CD4-positive, CD25-positive, alpha-beta regulatory T cell (primary cell): ENCODE results near the gene ELOVL7. TPM values are rescaled to one million over a fixed set of nuclear protein-coding genes. Genes with fewer than 3 reads are reported as not detected.

ENCODE experiments used
- ATAC-seq, 2 donors: fragments of 150-1000 bp; cut with Tn5 transposase; one replicate each; pipeline ENCODE4 v1.10.0; 2021; ENCODE audit warnings: low read depth in 2 of 2, moderate number of reproducible peaks in 2 of 2, moderate library complexity in 1 of 2
- DNase-seq, 3 donors: peaks; one replicate each; pipeline versions ENCODE4 v3.0.0 to v3.0.0-alpha.2; 2012 to 2022; ENCODE audit warnings: mixed read lengths in 1 of 3
- H3K27ac ChIP-seq: one replicate; pipeline ENCODE4 v1.7.0; 2013; ENCODE audit warnings: mild to moderate bottlenecking, low read length; ENCODE audit not compliant: insufficient read depth, poor library complexity, severe bottlenecking
- H3K27me3 ChIP-seq: one replicate; pipeline ENCODE4 v1.7.0; 2013; ENCODE audit warnings: low read length; ENCODE audit not compliant: control insufficient read depth, insufficient read depth
- H3K36me3 ChIP-seq: one replicate; pipeline ENCODE4 v1.7.0; 2013; ENCODE audit warnings: mild to moderate bottlenecking, low read length, moderate library complexity; ENCODE audit not compliant: control insufficient read depth, insufficient read depth
- H3K4me1 ChIP-seq: 2 replicates; pipeline ENCODE4 v1.7.0; 2013; ENCODE audit warnings: mild to moderate bottlenecking, low read length; ENCODE audit not compliant: insufficient read depth, control insufficient read depth, poor library complexity, severe bottlenecking
- H3K4me3 ChIP-seq: one replicate; pipeline ENCODE4 v1.7.0; 2013; ENCODE audit warnings: low read depth, mild to moderate bottlenecking, low read length, moderate library complexity
- H3K9me3 ChIP-seq, 2 experiments: 1 replicate in 1 of 2; 2 replicates in 1 of 2; pipeline ENCODE4 v1.7.0; 2013; ENCODE audit warnings: low read length in 2 of 2, mild to moderate bottlenecking in 1 of 2, moderate library complexity in 1 of 2; ENCODE audit not compliant: control insufficient read depth in 2 of 2
- H3K27ac Mint-ChIP-seq, 3 donors: one replicate each; pipeline ENCODE4 v1.8.0; 2020 to 2022; ENCODE audit warnings: mild to moderate bottlenecking in 3 of 3, mixed read lengths in 3 of 3, moderate library complexity in 2 of 3
- H3K27me3 Mint-ChIP-seq: one replicate; pipeline ENCODE4 v1.8.0; 2022; ENCODE audit warnings: mild to moderate bottlenecking, mixed read lengths
- H3K36me3 Mint-ChIP-seq: one replicate; pipeline ENCODE4 v1.8.0; 2020; ENCODE audit warnings: mixed read lengths
- H3K4me1 Mint-ChIP-seq, 4 donors: one replicate each; pipeline ENCODE4 v1.8.0; 2020 to 2022; ENCODE audit warnings: mixed read lengths in 4 of 4, mild to moderate bottlenecking in 1 of 4
- H3K4me3 Mint-ChIP-seq, 4 donors: one replicate each; pipeline ENCODE4 v1.8.0; 2020 to 2022; ENCODE audit warnings: mild to moderate bottlenecking in 4 of 4, mixed read lengths in 4 of 4, moderate library complexity in 3 of 4
- H3K9me3 Mint-ChIP-seq, 7 donors: one replicate each; pipeline ENCODE4 v1.8.0; 2020 to 2022; ENCODE audit warnings: mixed read lengths in 7 of 7, mild to moderate bottlenecking in 3 of 7, moderate library complexity in 2 of 7
- polyA plus RNA-seq, 4 donors: library from polyadenylated mRNA; unstranded; fragments of 300-500 nt; fragmentation: Illumina TruSeq; gene quantifications; one replicate each; pipeline ENCODE4 v1.2.3, GENCODE V29; 2021
- total RNA-seq: library from RNA; stranded (reverse); gene quantifications from one replicate; pipeline ENCODE4 v1.2.3, GENCODE V29; 2022

Gene ELOVL7
- total and polyA plus RNA-seq, 5 donors from 2014 or later: 2.8 TPM; not detected in 4

DNA sequence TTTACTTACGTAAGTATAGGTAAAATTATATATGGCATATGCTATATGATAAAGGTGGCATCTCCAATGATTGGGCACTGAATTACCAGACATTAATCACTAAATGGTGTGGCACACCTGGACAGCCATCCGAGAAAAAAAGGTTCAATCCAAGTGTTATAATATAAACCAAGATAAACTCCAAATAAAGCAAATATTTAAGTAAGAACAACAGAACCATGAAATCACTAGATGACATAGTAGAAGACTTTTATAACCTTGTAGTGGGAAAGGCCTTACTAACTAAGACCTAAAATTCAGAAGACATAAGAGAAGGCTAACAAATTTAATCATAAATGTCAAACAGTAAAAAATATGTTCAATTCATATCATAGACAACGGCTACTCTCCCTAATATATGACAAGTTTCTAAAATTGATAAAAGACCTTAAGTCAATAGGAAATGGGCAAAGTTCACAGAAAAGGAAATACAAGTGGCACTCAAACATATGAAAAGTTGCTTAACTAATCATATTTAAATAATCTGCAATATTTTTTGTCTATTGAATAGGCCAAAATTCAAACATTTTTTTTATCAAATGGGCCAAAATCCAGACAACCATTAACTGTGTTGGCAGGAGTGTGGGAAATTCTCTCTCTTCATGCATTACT is 55.1 kb downstream of the ELOVL7 start:
- DNase-seq (no peak), ATAC-seq (no peak)
- no peaks in the 10 kb centered on the region for H3K36me3 Mint-ChIP-seq
- H3K27ac Mint-ChIP-seq: no peak overlapping the region
- no peak overlapping the region for H3K4me3 Mint-ChIP-seq
- Histone ChIP-seq H3K9me3 (no peaks in the 10 kb centered on the region), H3K27ac (no peak overlapping the region), H3K4me3 (no peak overlapping the region), H3K36me3 (no peaks in the 10 kb centered on the region), H3K27me3 (no peaks in the 10 kb centered on the region), H3K4me1 (no peaks in the 10 kb centered on the region)
- no peaks in the 10 kb centered on the region for H3K27me3 Mint-ChIP-seq
- H3K4me1 Mint-ChIP-seq: no peaks in the 10 kb centered on the region
- H3K9me3 Mint-ChIP-seq: peaks cover 0 to 2% (median 0%) of the 10 kb centered on the region in 7 donors

DNA sequence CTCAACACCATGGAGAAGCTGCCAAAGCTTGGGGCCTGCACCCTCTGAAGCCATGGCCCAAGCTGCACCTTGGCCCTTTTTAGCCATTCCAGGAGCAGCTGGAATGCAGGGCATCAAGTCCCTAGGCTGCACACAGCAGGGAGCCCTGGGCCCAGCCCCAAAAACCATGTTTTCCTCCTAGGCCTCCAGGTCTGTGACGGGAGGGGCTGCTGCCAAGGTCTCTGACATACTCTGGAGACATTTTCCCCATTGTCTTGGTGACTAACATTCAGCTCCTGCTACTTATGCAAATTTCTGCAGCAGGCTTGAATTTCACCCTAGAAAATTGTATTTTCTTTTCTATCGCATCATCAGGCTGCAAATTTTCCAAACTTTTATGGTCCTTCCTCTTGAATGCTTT is 64.6 kb downstream of the ELOVL7 start:
- no peaks in the 10 kb centered on the region for H3K27me3 Mint-ChIP-seq
- DNase-seq: no peak
- H3K4me3 Mint-ChIP-seq: no peak overlapping the region
- peaks cover 0 to 2% of the 10 kb centered on the region in 2 experiments for H3K9me3 ChIP-seq
- no peak overlapping the region for H3K27ac ChIP-seq
- peaks cover 0 to 2% (median 0%) of the 10 kb centered on the region in 7 donors for H3K9me3 Mint-ChIP-seq
- no peak overlapping the region for H3K4me3 ChIP-seq
- H3K4me1 ChIP-seq: no peaks in the 10 kb centered on the region
- no peak for ATAC-seq
- H3K36me3 Mint-ChIP-seq: no peaks in the 10 kb centered on the region
- no peaks in the 10 kb centered on the region for H3K36me3 ChIP-seq
- no peak overlapping the region for H3K27ac Mint-ChIP-seq
- H3K27me3 ChIP-seq: no peaks in the 10 kb centered on the region
- no peaks in the 10 kb centered on the region for H3K4me1 Mint-ChIP-seq

DNA sequence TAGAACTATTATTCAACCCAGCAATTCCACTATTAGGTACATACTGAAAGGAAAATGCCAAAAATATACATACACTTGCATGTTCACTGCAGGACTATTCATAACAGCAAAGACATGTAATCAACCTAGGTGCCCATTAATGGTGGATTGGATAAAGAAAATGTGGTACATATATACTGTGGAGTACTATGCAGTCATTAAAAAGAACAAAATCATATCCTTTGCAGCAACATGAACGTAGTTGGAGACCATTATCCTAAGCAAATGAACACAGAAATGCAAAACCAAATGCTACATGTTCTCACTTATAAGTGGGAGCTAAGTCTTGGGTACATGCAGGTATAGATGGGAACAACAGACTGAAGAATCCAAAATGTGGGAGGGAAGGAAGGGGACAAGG is 67.7 kb downstream of the ELOVL7 start:
- ATAC-seq: no peak
- Mint-ChIP-seq H3K9me3 (peaks cover 0 to 4% (median 2%) of the 10 kb centered on the region in 7 donors), H3K27me3 (peaks cover 5% of the 10 kb centered on the region), H3K4me1 (no peaks in the 10 kb centered on the region), H3K27ac (no peak overlapping the region), H3K4me3 (no peak overlapping the region), H3K36me3 (no peaks in the 10 kb centered on the region)
- H3K9me3 ChIP-seq: peaks cover 0 to 2% of the 10 kb centered on the region in 2 experiments
- H3K4me1 ChIP-seq: no peaks in the 10 kb centered on the region
- H3K4me3 ChIP-seq: no peak overlapping the region
- DNase-seq: no peak
- no peaks in the 10 kb centered on the region for H3K27me3 ChIP-seq
- no peaks in the 10 kb centered on the region for H3K36me3 ChIP-seq
- H3K27ac ChIP-seq: no peak overlapping the region

DNA sequence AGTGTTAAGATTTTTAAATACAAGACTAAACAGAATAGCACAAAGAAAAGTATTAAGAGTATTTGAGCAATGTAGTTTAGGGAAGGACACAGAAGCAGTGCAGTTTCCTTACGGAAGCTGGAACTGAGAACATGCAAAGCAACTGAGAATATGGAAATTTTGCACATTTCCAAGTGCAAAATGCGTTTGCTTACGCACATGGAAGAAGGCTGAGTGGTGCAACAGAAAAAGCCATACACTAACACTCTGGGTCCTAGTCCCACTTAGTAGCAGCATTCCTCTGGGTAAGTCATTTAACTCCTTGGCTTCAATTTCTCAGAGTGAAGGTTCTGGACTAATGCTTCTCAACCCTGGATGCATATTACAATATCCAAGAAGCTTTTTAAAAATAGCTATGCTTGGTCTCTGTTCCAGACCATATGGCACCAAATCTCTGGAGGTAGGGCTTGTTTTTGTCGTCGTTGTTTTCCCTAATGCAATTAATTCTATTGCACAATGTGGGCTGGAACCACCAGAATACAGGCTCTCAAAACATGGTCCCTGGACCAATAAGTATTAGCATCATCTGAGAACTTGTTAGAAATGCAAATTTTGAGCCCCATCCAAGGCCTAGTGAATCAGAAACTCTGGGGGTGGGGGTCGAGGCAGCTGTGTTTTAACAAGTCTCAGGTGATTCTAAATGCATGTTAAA is 78.9 kb downstream of the ELOVL7 start:
- no peak overlapping the region for H3K4me3 ChIP-seq
- H3K36me3 Mint-ChIP-seq: no peaks in the 10 kb centered on the region
- DNase-seq (no peak), ATAC-seq (no peak)
- no peaks in the 10 kb centered on the region for H3K4me1 ChIP-seq
- no peaks in the 10 kb centered on the region for H3K4me1 Mint-ChIP-seq
- H3K27ac ChIP-seq: no peak overlapping the region
- peaks cover 0 to under 1% (median 0%) of the 10 kb centered on the region in 7 donors for H3K9me3 Mint-ChIP-seq
- H3K27ac Mint-ChIP-seq: no peak overlapping the region
- H3K9me3 ChIP-seq: no peaks in the 10 kb centered on the region
- no peaks in the 10 kb centered on the region for H3K27me3 ChIP-seq
- no peaks in the 10 kb centered on the region for H3K36me3 ChIP-seq
- H3K4me3 Mint-ChIP-seq: no peak overlapping the region
- H3K27me3 Mint-ChIP-seq: peaks cover 6% of the 10 kb centered on the region

GRCh38 chr5:60763061-60763460 is 81.0 kb downstream of the ELOVL7 start:
- Histone ChIP-seq H3K27ac (no peak overlapping the region), H3K27me3 (no peaks in the 10 kb centered on the region), H3K9me3 (no peaks in the 10 kb centered on the region), H3K4me1 (no peaks in the 10 kb centered on the region), H3K4me3 (no peak overlapping the region), H3K36me3 (no peaks in the 10 kb centered on the region)
- no peaks in the 10 kb centered on the region for H3K4me1 Mint-ChIP-seq
- H3K36me3 Mint-ChIP-seq: no peaks in the 10 kb centered on the region
- DNase-seq (no peak), ATAC-seq (no peak)
- no peak overlapping the region for H3K27ac Mint-ChIP-seq
- H3K27me3 Mint-ChIP-seq: peaks cover 6% of the 10 kb centered on the region
- no peak overlapping the region for H3K4me3 Mint-ChIP-seq
- H3K9me3 Mint-ChIP-seq: peaks cover 0 to 4% (median 0%) of the 10 kb centered on the region in 7 donors

- no peak for DNase-seq
- H3K27me3 Mint-ChIP-seq: no peaks in the 10 kb centered on the region
- no peaks in the 10 kb centered on the region for H3K4me1 ChIP-seq
Measured at GRCh38 chr5:60754495-60754894, 89.6 kb downstream of the ELOVL7 start.

GRCh38 chr5:60744682-60745081 is 99.4 kb downstream of the ELOVL7 start:
- Mint-ChIP-seq H3K4me3 (no peak overlapping the region), H3K4me1 (no peaks in the 10 kb centered on the region), H3K9me3 (peaks cover 0 to 17% (median 2%) of the 10 kb centered on the region in 7 donors), H3K27ac (no peak overlapping the region), H3K36me3 (no peaks in the 10 kb centered on the region), H3K27me3 (no peaks in the 10 kb centered on the region)
- no peak overlapping the region for H3K27ac ChIP-seq
- H3K27me3 ChIP-seq: no peaks in the 10 kb centered on the region
- DNase-seq (no peak), ATAC-seq (no peak)
- H3K9me3 ChIP-seq: peaks cover 0 to 8% of the 10 kb centered on the region in 2 experiments
- H3K4me1 ChIP-seq: no peaks in the 10 kb centered on the region
- H3K36me3 ChIP-seq: no peaks in the 10 kb centered on the region
- H3K4me3 ChIP-seq: no peak overlapping the region

More at GRCh38 chr5:60754495-60754894, 89.6 kb downstream of the ELOVL7 start:
- Histone ChIP-seq H3K27me3 (peaks cover 2% of the 10 kb centered on the region), H3K4me3 (no peak overlapping the region), H3K36me3 (no peaks in the 10 kb centered on the region), H3K27ac (no peak overlapping the region), H3K9me3 (no peaks in the 10 kb centered on the region)
- H3K9me3 Mint-ChIP-seq: no peaks in the 10 kb centered on the region
- no peaks in the 10 kb centered on the region for H3K4me1 Mint-ChIP-seq
- no peak overlapping the region for H3K27ac Mint-ChIP-seq
- H3K4me3 Mint-ChIP-seq: no peak overlapping the region
- no peaks in the 10 kb centered on the region for H3K36me3 Mint-ChIP-seq
- ATAC-seq: no peak
